ENCODE data around the gene MAP3K7. TPM values are rescaled to one million over a fixed set of nuclear protein-coding genes. Genes with fewer than 3 reads are reported as not detected.
A peak's percentile ranks its signal among the peaks of the same experiment; 100 is the strongest.

MAP3K7 gene
- total RNA-seq, 1 experiment from 2014 or later, result 17.1 TPM

GRCh38 chr6:90547079-90547478 lies 39.8 kb downstream of the MAP3K7 start:
- ChIA-PET CTCF (no interaction called here), POLR2A (ENCODE audit: unreplicated experiment) (no interaction called here)
- H3K9me2 ChIP-seq (replicated peaks; ENCODE audit: low read length), result no peaks in the 10 kb centered on the region
- no peak for TF ChIP-seq EZH2phosphoT487 (IDR thresholded peaks at IDR 0.05; ENCODE audit: borderline replicate concordance, low read length)
- no peak for TF ChIP-seq EZH2 (IDR thresholded peaks at IDR 0.05; ENCODE audit: low read length, unreplicated experiment)
- TF ChIP-seq, protein P1, sequence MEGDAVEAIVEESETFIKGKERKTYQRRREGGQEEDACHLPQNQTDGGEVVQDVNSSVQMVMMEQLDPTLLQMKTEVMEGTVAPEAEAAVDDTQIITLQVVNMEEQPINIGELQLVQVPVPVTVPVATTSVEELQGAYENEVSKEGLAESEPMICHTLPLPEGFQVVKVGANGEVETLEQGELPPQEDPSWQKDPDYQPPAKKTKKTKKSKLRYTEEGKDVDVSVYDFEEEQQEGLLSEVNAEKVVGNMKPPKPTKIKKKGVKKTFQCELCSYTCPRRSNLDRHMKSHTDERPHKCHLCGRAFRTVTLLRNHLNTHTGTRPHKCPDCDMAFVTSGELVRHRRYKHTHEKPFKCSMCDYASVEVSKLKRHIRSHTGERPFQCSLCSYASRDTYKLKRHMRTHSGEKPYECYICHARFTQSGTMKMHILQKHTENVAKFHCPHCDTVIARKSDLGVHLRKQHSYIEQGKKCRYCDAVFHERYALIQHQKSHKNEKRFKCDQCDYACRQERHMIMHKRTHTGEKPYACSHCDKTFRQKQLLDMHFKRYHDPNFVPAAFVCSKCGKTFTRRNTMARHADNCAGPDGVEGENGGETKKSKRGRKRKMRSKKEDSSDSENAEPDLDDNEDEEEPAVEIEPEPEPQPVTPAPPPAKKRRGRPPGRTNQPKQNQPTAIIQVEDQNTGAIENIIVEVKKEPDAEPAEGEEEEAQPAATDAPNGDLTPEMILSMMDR (conservative IDR thresholded peaks at IDR 0.05; ENCODE audit: low read depth, low read length), result no peak
- no peak overlapping the region for H3K4me3 ChIP-seq (ENCODE audit: low read length)
- no peaks in the 10 kb centered on the region for H3F3A ChIP-seq (ENCODE audit: low read length, unreplicated experiment)
- H3K27me3 ChIP-seq (ENCODE audit: low read length), result no peaks in the 10 kb centered on the region
- intact Hi-C loops (cut with micrococcal nuclease), result no loop called here
- H3K27ac ChIP-seq (ENCODE audit: low read length), result no peak overlapping the region
- H4K20me1 ChIP-seq (ENCODE audit: low read length), result no peaks in the 10 kb centered on the region
- H2AFZ ChIP-seq (ENCODE audit: low read length), result no peak overlapping the region
- H3K9me3 ChIP-seq (ENCODE audit: low read length), result no peaks in the 10 kb centered on the region
- no peaks in the 10 kb centered on the region for H3K4me1 ChIP-seq (ENCODE audit: insufficient read depth, low read length)
- peaks cover 30% of the 10 kb centered on the region for H3K36me3 ChIP-seq (ENCODE audit: low read depth, low read length)
- H3K9ac ChIP-seq (ENCODE audit: low read length), result no peak overlapping the region
- ATAC-seq (no peak), DNase-seq (no peak)
- no TSS peak for BruUV-seq (replicated peaks)
- no peak overlapping the region for H3K4me2 ChIP-seq (ENCODE audit: low read length)
- H3K79me2 ChIP-seq (ENCODE audit: low read length), result no peaks in the 10 kb centered on the region

- no peak overlapping the region for H3K27ac ChIP-seq (ENCODE audit: low read length)
- no peak overlapping the region for H3K4me3 ChIP-seq (ENCODE audit: low read length)
- DNase-seq (peak; percentile 10), ATAC-seq (no peak)
- no peaks in the 10 kb centered on the region for H3K9me2 ChIP-seq (replicated peaks; ENCODE audit: low read length)
- H3K9ac ChIP-seq (ENCODE audit: low read length), result no peak overlapping the region
- ChIA-PET POLR2A (ENCODE audit: unreplicated experiment) (no interaction called here), CTCF (no interaction called here)
- H3K36me3 ChIP-seq (ENCODE audit: low read depth, low read length), result peaks cover 28% of the 10 kb centered on the region
- no peaks in the 10 kb centered on the region for H4K20me1 ChIP-seq (ENCODE audit: low read length)
- BruUV-seq (replicated peaks), result no TSS peak
- no peaks in the 10 kb centered on the region for H3K9me3 ChIP-seq (ENCODE audit: low read length)
- intact Hi-C loops (cut with micrococcal nuclease), result no loop called here
- H3K4me1 ChIP-seq (ENCODE audit: insufficient read depth, low read length), result no peaks in the 10 kb centered on the region
- H3K4me2 ChIP-seq (ENCODE audit: low read length), result no peak overlapping the region
- no peaks in the 10 kb centered on the region for H3K79me2 ChIP-seq (ENCODE audit: low read length)
- no peaks in the 10 kb centered on the region for H3F3A ChIP-seq (ENCODE audit: low read length, unreplicated experiment)
- TF ChIP-seq EZH2 (IDR thresholded peaks at IDR 0.05; ENCODE audit: low read length, unreplicated experiment) (no peak), EZH2phosphoT487 (IDR thresholded peaks at IDR 0.05; ENCODE audit: borderline replicate concordance, low read length) (no peak)
- TF ChIP-seq, protein P1 (conservative IDR thresholded peaks at IDR 0.05; ENCODE audit: low read depth, low read length), result no peak
- H3K27me3 ChIP-seq (ENCODE audit: low read length), result no peaks in the 10 kb centered on the region
- H2AFZ ChIP-seq (ENCODE audit: low read length), result no peak overlapping the region
These were observed 41.4 kb downstream of the MAP3K7 start for GRCh38 chr6:90545448-90545847.

DNA sequence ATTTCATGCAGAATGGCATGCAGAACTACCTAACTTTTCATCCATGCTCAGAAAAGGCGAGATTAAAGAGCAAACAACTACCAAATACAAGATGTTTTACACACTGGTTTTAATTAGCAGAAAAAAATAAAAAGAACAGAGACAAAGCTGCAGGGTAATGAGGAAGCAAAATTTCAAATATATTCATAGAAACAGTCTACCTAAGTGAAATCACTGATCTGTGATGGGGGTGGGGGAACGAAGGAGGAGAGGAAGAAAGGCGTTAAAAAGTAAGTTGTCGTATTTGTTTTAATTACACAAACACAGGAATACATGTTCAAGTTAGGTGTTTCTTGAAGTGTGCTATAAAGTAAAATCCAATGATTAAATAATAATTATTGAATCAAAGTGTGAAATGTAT lies 42.1 kb downstream of the MAP3K7 start:
- Histone ChIP-seq H3K4me2 (ENCODE audit: low read length) (no peak overlapping the region), H3K27ac (ENCODE audit: low read length) (no peak overlapping the region), H3K4me1 (ENCODE audit: insufficient read depth, low read length) (no peaks in the 10 kb centered on the region), H2AFZ (ENCODE audit: low read length) (no peak overlapping the region), H4K20me1 (ENCODE audit: low read length) (no peaks in the 10 kb centered on the region), H3F3A (ENCODE audit: low read length, unreplicated experiment) (no peaks in the 10 kb centered on the region), H3K36me3 (ENCODE audit: low read depth, low read length) (peaks cover 28% of the 10 kb centered on the region), H3K79me2 (ENCODE audit: low read length) (no peaks in the 10 kb centered on the region), H3K9ac (ENCODE audit: low read length) (no peak overlapping the region), H3K9me2 (replicated peaks; ENCODE audit: low read length) (no peaks in the 10 kb centered on the region), H3K4me3 (ENCODE audit: low read length) (no peak overlapping the region), H3K27me3 (ENCODE audit: low read length) (no peaks in the 10 kb centered on the region), H3K9me3 (ENCODE audit: low read length) (no peaks in the 10 kb centered on the region)
- TF ChIP-seq EZH2phosphoT487 (IDR thresholded peaks at IDR 0.05; ENCODE audit: borderline replicate concordance, low read length) (no peak), EZH2 (IDR thresholded peaks at IDR 0.05; ENCODE audit: low read length, unreplicated experiment) (no peak)
- TF ChIP-seq, protein P1 (conservative IDR thresholded peaks at IDR 0.05; ENCODE audit: low read depth, low read length), result no peak
- intact Hi-C loops (cut with micrococcal nuclease), result no loop called here
- ChIA-PET POLR2A (ENCODE audit: unreplicated experiment) (no interaction called here), CTCF (no interaction called here)
- BruUV-seq (replicated peaks), result no TSS peak
- DNase-seq, result no peak
- ATAC-seq, result no peak
